ENCODE results near the gene LYPD3. TPM values are rescaled to one million over a fixed set of nuclear protein-coding genes. Genes with fewer than 3 reads are reported as not detected.

LYPD3 gene
- total RNA-seq, 1 experiment from 2014 or later, result 0.46 TPM

- Histone ChIP-seq H3K27me3 (ENCODE audit: control insufficient read depth, insufficient read depth, low read length) (no peaks in the 10 kb centered on the region), H3K36me3 (ENCODE audit: control insufficient read depth, insufficient read depth, low read length) (no peaks in the 10 kb centered on the region), H3K27ac (ENCODE audit: low read length) (no peak overlapping the region; the same call in 1 of the 2 replicates), H3K4me1 (ENCODE audit: control insufficient read depth, insufficient read depth, low read length) (peaks cover 3% of the 10 kb centered on the region; the same call in 1 of the 2 replicates), H3K4me3 (ENCODE audit: low read depth in 2 of 2, low read length in 2 of 2) (peak overlapping the region; percentile 57 to 72), H3K9me3 (ENCODE audit: control insufficient read depth, insufficient read depth, low read depth, low read length) (no peaks in the 10 kb centered on the region)
- POLR2A ChIA-PET, result interaction anchor here (0.9 kb wide), 1 partner anchor 10 kb away, joined by 3 read pairs; no protein-coding TSS in a partner anchor
- TF ChIP-seq TCF7L2 (IDR thresholded peaks at IDR 0.05; ENCODE audit: low read depth, low read length), result no peak
- no peak for TF ChIP-seq REST (IDR thresholded peaks at IDR 0.05; ENCODE audit: insufficient read depth in 1 of 2, low read depth in 2 of 2, low read length in 1 of 2)
- TF ChIP-seq SIN3A (IDR thresholded peaks at IDR 0.05; ENCODE audit: borderline replicate concordance, insufficient read depth, low read depth, low read length), result no peak
- ATAC-seq (peak; percentile 71), DNase-seq (ENCODE audit: low read depth, low spot score) (no peak)
- no TSS peak for BruUV-seq (replicated peaks)
- intact Hi-C loops (cut with micrococcal nuclease; ENCODE audit: unreplicated experiment) (no loop called here), in situ Hi-C loops (cut with HindIII; ENCODE audit: low pct_unique_long_range_greater_than_20kb, low sequenced_read_pairs) (no loop called here)
- CTCF ChIA-PET, result interaction anchor here (0.6 to 1.4 kb wide), 3 partner anchors 17 to 56 kb away, joined by 3 to 9 read pairs (median 3); no protein-coding TSS in a partner anchor
These were observed 1.2 kb downstream of the LYPD3 start for GRCh38 chr19:43464134-43464775.

GRCh38 chr19:43463381-43464133 is 1.9 kb downstream of the LYPD3 start:
- intact Hi-C loops (cut with micrococcal nuclease; ENCODE audit: unreplicated experiment), result no loop called here
- DNase-seq (ENCODE audit: low read depth, low spot score) (no peak), ATAC-seq (peak; percentile 95)
- H3K27ac ChIP-seq (ENCODE audit: low read length), result no peak overlapping the region; the same call in 1 of the 2 replicates
- in situ Hi-C loops (cut with HindIII; ENCODE audit: low pct_unique_long_range_greater_than_20kb, low sequenced_read_pairs), result no loop called here
- H3K4me3 ChIP-seq (ENCODE audit: low read depth in 2 of 2, low read length in 2 of 2), result peak overlapping the region; percentile 57 to 72
- ChIA-PET POLR2A (interaction anchor here (0.7 to 0.9 kb wide), 2 partner anchors 11 to 852 kb away, joined by 3 to 25 read pairs; no protein-coding TSS in a partner anchor), CTCF (interaction anchor here (0.6 to 1.4 kb wide), 4 partner anchors 16 to 57 kb away, joined by 3 to 12 read pairs (median 6); no protein-coding TSS in a partner anchor)
- BruUV-seq (replicated peaks), result no TSS peak
- no peaks in the 10 kb centered on the region for H3K9me3 ChIP-seq (ENCODE audit: control insufficient read depth, insufficient read depth, low read depth, low read length)
- peaks cover 3% of the 10 kb centered on the region; the same call in 1 of the 2 replicates for H3K4me1 ChIP-seq (ENCODE audit: control insufficient read depth, insufficient read depth, low read length)
- no peaks in the 10 kb centered on the region for H3K36me3 ChIP-seq (ENCODE audit: control insufficient read depth, insufficient read depth, low read length)
- TF ChIP-seq REST (IDR thresholded peaks at IDR 0.05; ENCODE audit: insufficient read depth in 1 of 2, low read depth in 2 of 2, low read length in 1 of 2) (no peak), TCF7L2 (IDR thresholded peaks at IDR 0.05; ENCODE audit: low read depth, low read length) (no peak), POLR2AphosphoS5 (IDR thresholded peaks at IDR 0.05; ENCODE audit: low read depth, low read length) (no peak), CTCF (IDR thresholded peaks at IDR 0.05) (no peak), SIN3A (IDR thresholded peaks at IDR 0.05; ENCODE audit: borderline replicate concordance, insufficient read depth, low read depth, low read length) (no peak)
- H3K27me3 ChIP-seq (ENCODE audit: control insufficient read depth, insufficient read depth, low read length), result no peaks in the 10 kb centered on the region

All from Panc1 (cell line).